Esophagus squamous epithelium (tissue), 5 donors: ENCODE measurements around the gene RBM4B. TPM values are rescaled to one million over a fixed set of nuclear protein-coding genes. Genes with fewer than 3 reads are reported as not detected.

Source experiments
- DNase-seq: peaks from one replicate; lab custom pipeline; 2025; lab: John Stamatoyannopoulos, UW
- H3K27ac ChIP-seq, 4 donors: fragments of 200-600 bp; sonication (generic); one replicate each; pipeline ENCODE4 v1.5.1; 2016 to 2019; ENCODE audit warnings: mild to moderate bottlenecking in 1 of 4
- H3K27me3 ChIP-seq, 4 donors: fragments of 200-600 bp; sonication (generic); 1 replicate in 3 of 4; 2 replicates in 1 of 4; pipeline versions ENCODE4 v1.5.1 to v1.6.0; 2017 to 2021; ENCODE audit warnings: antibody characterized with exemption in 1 of 4
- H3K36me3 ChIP-seq, 3 donors: fragments of 200-600 bp; sonication (generic); one replicate each; pipeline ENCODE4 v1.5.1; 2016 to 2019
- H3K4me1 ChIP-seq, 3 donors: fragments of 200-600 bp; sonication (generic); one replicate each; pipeline ENCODE4 v1.5.1; 2017 to 2019
- H3K4me3 ChIP-seq, 4 donors: fragments of 200-600 bp; sonication (generic); 1 replicate in 3 of 4; 2 replicates in 1 of 4; pipeline ENCODE4 v1.5.1; 2016 to 2019; ENCODE audit warnings: mild to moderate bottlenecking in 2 of 4, moderate library complexity in 1 of 4
- H3K9me3 ChIP-seq, 3 donors: fragments of 200-600 bp; sonication (generic); one replicate each; pipeline ENCODE4 v1.5.1; 2016 to 2019
- CTCF ChIP-seq, 6 experiments: fragments of 450-650 bp in 4 of 6; fragments of 200-600 bp in 2 of 6; sonication (generic) in 2 of 6; IDR thresholded peaks; one replicate each; pipeline ENCODE4 v1.5.1; 2016 to 2019; ENCODE audit warnings: antibody characterized with exemption in 6 of 6, mild to moderate bottlenecking in 4 of 6, moderate library complexity in 4 of 6
- POLR2A ChIP-seq, 4 donors: fragments of 450-650 bp; IDR thresholded peaks; one replicate each; pipeline ENCODE4 v1.6.1; 2017; ENCODE audit warnings: antibody characterized with exemption in 4 of 4, mild to moderate bottlenecking in 4 of 4, moderate library complexity in 3 of 4
- WGBS, 2 donors: methylation state at CpG; one replicate each; pipeline ENCODE4 v1.1.5; 2018; 5-methylcytosine and 5-hydroxymethylcytosine counted together
- intact Hi-C: fragments of 100-400 bp; cut with DNase I; formaldehyde crosslinking; loops from one replicate; pipeline ENCODE4 v1.15.0; 2022
- total RNA-seq, 4 donors: library from RNA; depleted of rRNA; stranded (reverse); fragments of >200 nt; gene quantifications; one replicate each; pipeline ENCODE4 v1.1.0, GENCODE V29; 2016
- donor health status: DM: yes; HTN: yes; CAD: no.

Gene RBM4B
- total RNA-seq, 4 donors from 2014 or later, result 8.4 to 16.4 (median 9.2) TPM

- intact Hi-C loops, result no loop called here
- Histone ChIP-seq H3K4me3 (no peak overlapping the region), H3K27me3 (no peaks in the 10 kb centered on the region), H3K36me3 (peaks cover 13 to 98% (median 28%) of the 10 kb centered on the region in 3 donors), H3K9me3 (no peaks in the 10 kb centered on the region), H3K4me1 (peaks cover 0 to 8% (median 0%) of the 10 kb centered on the region in 3 donors), H3K27ac (no peak overlapping the region)
- DNase-seq, result no peak
- TF ChIP-seq CTCF (IDR thresholded peaks at IDR 0.05) (no peak), POLR2A (IDR thresholded peaks at IDR 0.05) (no peak)
- WGBS, 2 donors, result 78 to 93% methylated on average over 5 to 13 of the region's 20 CpGs
Measured at GRCh38 chr11:66708094-66708493, 30.4 kb upstream of the RBM4B start.

GRCh38 chr11:66707486-66707885 is 29.8 kb upstream of the RBM4B start:
- no peaks in the 10 kb centered on the region for H3K9me3 ChIP-seq
- intact Hi-C loops, result no loop called here
- H3K36me3 ChIP-seq, result peaks cover 13 to 98% (median 28%) of the 10 kb centered on the region in 3 donors
- no peak overlapping the region for H3K4me3 ChIP-seq
- no peaks in the 10 kb centered on the region for H3K27me3 ChIP-seq
- TF ChIP-seq POLR2A (IDR thresholded peaks at IDR 0.05) (no peak), CTCF (IDR thresholded peaks at IDR 0.05) (no peak)
- H3K4me1 ChIP-seq, result peaks cover 0 to 8% (median 0%) of the 10 kb centered on the region in 3 donors
- no peak overlapping the region for H3K27ac ChIP-seq
- no peak for DNase-seq
- 98% methylated on average over 11 of the region's 26 CpGs; no CpG with 5 or more reads in 1 of the 2 donors for WGBS, 2 donors

GRCh38 chr11:66706989-66707388 is 29.3 kb upstream of the RBM4B start:
- peaks cover 0 to 8% (median 0%) of the 10 kb centered on the region in 3 donors for H3K4me1 ChIP-seq
- intact Hi-C loops, result no loop called here
- H3K36me3 ChIP-seq, result peaks cover 13 to 98% (median 28%) of the 10 kb centered on the region in 3 donors
- H3K27ac ChIP-seq, result no peak overlapping the region
- no peak for TF ChIP-seq POLR2A (IDR thresholded peaks at IDR 0.05)
- no peak for TF ChIP-seq CTCF (IDR thresholded peaks at IDR 0.05)
- 86 to 96% methylated on average over 6 to 9 of the region's 9 CpGs for WGBS, 2 donors
- no peaks in the 10 kb centered on the region for H3K27me3 ChIP-seq
- DNase-seq, result no peak
- H3K9me3 ChIP-seq, result no peaks in the 10 kb centered on the region
- H3K4me3 ChIP-seq, result no peak overlapping the region

- H3K9me3 ChIP-seq, result no peaks in the 10 kb centered on the region
- H3K27me3 ChIP-seq, result no peaks in the 10 kb centered on the region
- no peak overlapping the region for H3K27ac ChIP-seq
- H3K4me3 ChIP-seq, result no peak overlapping the region
- no peak for TF ChIP-seq CTCF (IDR thresholded peaks at IDR 0.05)
- intact Hi-C loops, result no loop called here
- peaks cover 0 to 8% (median 0%) of the 10 kb centered on the region in 3 donors for H3K4me1 ChIP-seq
- peaks cover 6 to 98% (median 32%) of the 10 kb centered on the region in 3 donors for H3K36me3 ChIP-seq
- no peak for DNase-seq
- 90 to 91% methylated on average over 20 to 22 of the region's 26 CpGs for WGBS, 2 donors
Measured at GRCh38 chr11:66705587-66706335, 28.1 kb upstream of the RBM4B start.

GRCh38 chr11:66704659-66705360 is 27.1 kb upstream of the RBM4B start:
- no peak for TF ChIP-seq CTCF (IDR thresholded peaks at IDR 0.05)
- no peak for TF ChIP-seq POLR2A (IDR thresholded peaks at IDR 0.05)
- H3K27ac ChIP-seq, result no peak overlapping the region
- intact Hi-C loops, result no loop called here
- peaks cover 5 to 98% (median 35%) of the 10 kb centered on the region in 3 donors for H3K36me3 ChIP-seq
- 90 to 95% methylated on average over 7 of the region's 46 CpGs for WGBS, 2 donors
- no peaks in the 10 kb centered on the region for H3K9me3 ChIP-seq
- H3K4me1 ChIP-seq, result peaks cover 0 to 4% (median 0%) of the 10 kb centered on the region in 3 donors
- no peak for DNase-seq
- H3K27me3 ChIP-seq, result no peaks in the 10 kb centered on the region
- no peak overlapping the region for H3K4me3 ChIP-seq
